GM23338 (cell line): ENCODE measurements around the gene JAM2. TPM values are rescaled to one million over a fixed set of nuclear protein-coding genes. Genes with fewer than 3 reads are reported as not detected.

Experiments
- ATAC-seq: fragments of 200-7000 bp; cut with Tn5 transposase; 3 replicates; pipeline ENCODE4 v1.9.1; 2020
- DNase-seq: peaks from one replicate; pipeline ENCODE4 v3.0.0-alpha.2; 2015; ENCODE audit warnings: low spot score
- H2AFZ ChIP-seq: fragments of 200-600 bp; sonication (generic); 2 replicates; pipeline ENCODE4 v1.8.0; 2016; ENCODE audit warnings: antibody characterized with exemption, mild to moderate bottlenecking, moderate library complexity
- H3F3A ChIP-seq: fragments of 200-600 bp; sonication (generic); replicated peaks from 2 replicates; pipeline ENCODE4 v1.8.0; 2017; ENCODE audit warnings: antibody characterized with exemption, mixed run types, low read depth
- H3K27ac ChIP-seq: fragments of 200-600 bp; sonication (generic); 2 replicates; pipeline ENCODE4 v1.6.1; 2016; ENCODE audit warnings: low read depth
- H3K27me3 ChIP-seq: fragments of 200-600 bp; sonication (generic); 2 replicates; pipeline ENCODE4 v1.8.0; 2016; ENCODE audit warnings: mild to moderate bottlenecking, mixed run types, moderate library complexity; ENCODE audit not compliant: insufficient read depth
- H3K36me3 ChIP-seq: fragments of 200-600 bp; sonication (generic); 2 replicates; pipeline ENCODE4 v1.8.0; 2016; ENCODE audit warnings: mild to moderate bottlenecking; ENCODE audit not compliant: insufficient read depth
- H3K4me1 ChIP-seq: fragments of 200-600 bp; sonication (generic); 2 replicates; pipeline ENCODE4 v1.8.0; 2016; ENCODE audit warnings: mild to moderate bottlenecking, moderate library complexity; ENCODE audit not compliant: insufficient read depth
- H3K4me2 ChIP-seq: fragments of 200-600 bp; sonication (generic); 2 replicates; pipeline ENCODE4 v1.7.1; 2017; ENCODE audit warnings: mixed run types
- H3K4me3 ChIP-seq: fragments of 200-600 bp; sonication (generic); 2 replicates; pipeline ENCODE4 v1.6.1; 2016; ENCODE audit warnings: mixed run types
- H3K79me2 ChIP-seq: fragments of 200-600 bp; sonication (generic); replicated peaks from 2 replicates; pipeline ENCODE4 v1.8.0; 2017; ENCODE audit warnings: mild to moderate bottlenecking; ENCODE audit not compliant: insufficient read depth
- H3K9me2 ChIP-seq: fragments of 200-600 bp; sonication (generic); 2 replicates; pipeline ENCODE4 v1.8.0; 2017; ENCODE audit not compliant: insufficient read depth
- H4K20me1 ChIP-seq: fragments of 200-600 bp; sonication (generic); replicated peaks from 2 replicates; pipeline ENCODE4 v1.8.0; 2017; ENCODE audit warnings: mild to moderate bottlenecking; ENCODE audit not compliant: insufficient read depth
- H3K27ac Mint-ChIP-seq: 2 replicates; pipeline ENCODE4 v1.8.0; 2020; ENCODE audit warnings: inconsistent platforms, mild to moderate bottlenecking, moderate library complexity, mixed read lengths
- H3K27me3 Mint-ChIP-seq: 3 replicates; pipeline ENCODE4 v1.8.0; 2022; ENCODE audit warnings: low read depth, mild to moderate bottlenecking, moderate library complexity, mixed read lengths, inconsistent platforms; ENCODE audit not compliant: insufficient read depth, poor library complexity
- H3K36me3 Mint-ChIP-seq: 3 replicates; pipeline ENCODE4 v1.8.0; 2021; ENCODE audit warnings: low read depth, mild to moderate bottlenecking, inconsistent platforms, moderate library complexity, mixed read lengths
- H3K4me1 Mint-ChIP-seq: 3 replicates; pipeline ENCODE4 v1.8.0; 2020; ENCODE audit warnings: mild to moderate bottlenecking, inconsistent platforms, mixed read lengths
- H3K4me3 Mint-ChIP-seq: 3 replicates; pipeline ENCODE4 v1.8.0; 2021; ENCODE audit warnings: moderate library complexity, mild to moderate bottlenecking, inconsistent platforms, mixed read lengths
- H3K9me3 Mint-ChIP-seq: 3 replicates; pipeline ENCODE4 v1.8.0; 2020; ENCODE audit warnings: moderate library complexity, mild to moderate bottlenecking, inconsistent platforms, mixed read lengths
- CREB1 ChIP-seq: fragments of 250-450 bp; sonication (Bioruptor Pico); IDR thresholded peaks from 2 replicates; pipeline ENCODE4 v1.5.0; 2020; ENCODE audit warnings: low read depth, mild to moderate bottlenecking, moderate library complexity
- CTCF ChIP-seq, 2 experiments: fragments of 200-600 bp in 1 of 2; sonication (generic) in 1 of 2; conservative IDR thresholded peaks; 2 replicates each; pipeline versions ENCODE4 v1.5.1 to v1.6.1; 2016 to 2017; ENCODE audit warnings: antibody characterized with exemption in 2 of 2, low read depth in 2 of 2, mild to moderate bottlenecking in 2 of 2, moderate library complexity in 1 of 2
- ETS1 ChIP-seq: IDR thresholded peaks from 2 replicates; pipeline ENCODE4 v1.6.1; 2016; ENCODE audit warnings: antibody characterized with exemption
- EZH2 ChIP-seq: fragments of 200-600 bp; sonication (generic); IDR thresholded peaks from one replicate; pipeline ENCODE4 v1.8.0; 2017; ENCODE audit warnings: antibody characterized with exemption, mild to moderate bottlenecking, low read depth; ENCODE audit not compliant: unreplicated experiment
- EZH2phosphoT487 ChIP-seq: fragments of 200-600 bp; sonication (generic); IDR thresholded peaks from one replicate; pipeline ENCODE4 v1.8.1; 2018; ENCODE audit warnings: antibody characterized with exemption; ENCODE audit not compliant: unreplicated experiment
- JUNB ChIP-seq: IDR thresholded peaks from one replicate; pipeline ENCODE4 v1.6.1; 2016; ENCODE audit warnings: antibody characterized with exemption; ENCODE audit not compliant: unreplicated experiment
- NANOG ChIP-seq: IDR thresholded peaks from 2 replicates; pipeline ENCODE4 v1.6.1; 2016; ENCODE audit warnings: antibody characterized with exemption, borderline replicate concordance
- POLR2AphosphoS5 ChIP-seq: IDR thresholded peaks from 2 replicates; pipeline ENCODE4 v1.6.1; 2016; ENCODE audit warnings: antibody characterized with exemption, low read depth
- REST ChIP-seq: IDR thresholded peaks from one replicate; pipeline ENCODE4 v1.6.1; 2018; ENCODE audit warnings: antibody characterized with exemption; ENCODE audit not compliant: unreplicated experiment
- STAT1 ChIP-seq: IDR thresholded peaks from one replicate; pipeline ENCODE4 v1.6.1; 2016; ENCODE audit warnings: antibody characterized with exemption; ENCODE audit not compliant: unreplicated experiment
- ZNF114 ChIP-seq: fragments of 250-450 bp; sonication (Bioruptor Pico); IDR thresholded peaks from 2 replicates; pipeline ENCODE4 v1.5.0; 2020; ENCODE audit warnings: mild to moderate bottlenecking, moderate library complexity
- ZNF331 ChIP-seq: fragments of 250-450 bp; sonication (Bioruptor Pico); IDR thresholded peaks from 2 replicates; pipeline ENCODE4 v1.5.0; 2020; ENCODE audit warnings: low read depth, mild to moderate bottlenecking, moderate library complexity
- ZNF462 ChIP-seq: fragments of 250-450 bp; sonication (Bioruptor Pico); IDR thresholded peaks from 2 replicates; pipeline ENCODE4 v1.5.0; 2020; ENCODE audit warnings: mild to moderate bottlenecking, moderate library complexity
- polyA plus RNA-seq: library from polyadenylated mRNA; unstranded; fragments of >200 nt; fragmentation: Nextera tagmentation; extraction: Ambion mirVana; gene quantifications from 2 replicates; pipeline ENCODE4 v1.2.1, GENCODE V29; 2016
- total RNA-seq: library from RNA; depleted of rRNA; stranded (reverse); fragments of >200 nt; shearing (Covaris generic); gene quantifications from 2 replicates; pipeline ENCODE4 v1.2.3, GENCODE V29; 2014

The JAM2 gene
- total and polyA plus RNA-seq, 2 experiments from 2014 or later = 4.9 to 14.6 TPM

- H3K9me3 Mint-ChIP-seq = no peaks in the 10 kb centered on the region
- Histone ChIP-seq H3K4me3 (no peak overlapping the region), H3K79me2 (no peaks in the 10 kb centered on the region), H3K27me3 (no peaks in the 10 kb centered on the region), H3K4me2 (no peak overlapping the region), H2AFZ (no peak overlapping the region), H4K20me1 (no peaks in the 10 kb centered on the region), H3K4me1 (peaks cover 4% of the 10 kb centered on the region; the same call in 1 of the 2 replicates), H3K27ac (no peak overlapping the region), H3F3A (no peaks in the 10 kb centered on the region), H3K36me3 (no peaks in the 10 kb centered on the region), H3K9me2 (no peaks in the 10 kb centered on the region)
- TF ChIP-seq EZH2phosphoT487 = no peak
- TF ChIP-seq ZNF331 (CRISPR knock-in tag) = no peak
- no peak for TF ChIP-seq CTCF (conservative IDR thresholded peaks at IDR 0.05; ENCODE audit: low read depth in 2 of 2)
- no peak for TF ChIP-seq POLR2AphosphoS5
- no peak for TF ChIP-seq CREB1 (CRISPR knock-in tag)
- TF ChIP-seq REST = no peak
- no peak for TF ChIP-seq ZNF462 (CRISPR knock-in tag)
- TF ChIP-seq STAT1 = no peak
- no peak for TF ChIP-seq NANOG
- TF ChIP-seq JUNB = no peak
- no peak for TF ChIP-seq EZH2
- no peak for TF ChIP-seq ETS1
- no peak for TF ChIP-seq ZNF114 (CRISPR knock-in tag)
- H3K4me3 Mint-ChIP-seq = no peak overlapping the region
- H3K36me3 Mint-ChIP-seq = no peaks in the 10 kb centered on the region
- no peak for ATAC-seq
- DNase-seq = no peak
- H3K4me1 Mint-ChIP-seq = peaks cover 18% of the 10 kb centered on the region
- H3K27me3 Mint-ChIP-seq = peaks cover 2% of the 10 kb centered on the region
- no peak overlapping the region for H3K27ac Mint-ChIP-seq
Observed at GRCh38 chr21:25660233-25660632, 21.2 kb downstream of the JAM2 start.
